ENCODE results near the gene UQCRQ.
A peak's percentile ranks its signal among the peaks of the same experiment; 100 is the strongest.

The UQCRQ gene

GRCh38 chr5:132831095-132831860 lies 35.2 kb upstream of the UQCRQ start:
- POLR2A ChIA-PET (ENCODE audit: low non-redundant PET) = no interaction called here
- DNase-seq (ENCODE audit: low spot score) = no peak
- H3K27ac ChIP-seq = peak overlapping the region; percentile 66
- no peak for TF ChIP-seq CTCF (conservative IDR thresholded peaks at IDR 0.05; ENCODE audit: low read depth)
- CTCF ChIA-PET = interaction anchor here (0.8 to 4.3 kb wide), 4 partner anchors 11 to 304 kb away, joined by 3 to 33 read pairs (median 4); no protein-coding TSS in a partner anchor

- POLR2A ChIA-PET (ENCODE audit: low non-redundant PET) = no interaction called here
- CTCF ChIA-PET = interaction anchor here (1.8 kb wide), 1 partner anchor 34 kb away, joined by 6 read pairs; the partner anchor contains the start of genes GDF9 and UQCRQ
- no peak for DNase-seq (ENCODE audit: low spot score)
- no peak for TF ChIP-seq CTCF (conservative IDR thresholded peaks at IDR 0.05; ENCODE audit: low read depth)
- H3K27ac ChIP-seq = no peak overlapping the region
Measured at GRCh38 chr5:132832612-132833011, 33.8 kb upstream of the UQCRQ start.

GRCh38 chr5:132834057-132834456 lies 32.4 kb upstream of the UQCRQ start:
- H3K27ac ChIP-seq = no peak overlapping the region
- POLR2A ChIA-PET (ENCODE audit: low non-redundant PET) = no interaction called here
- DNase-seq (ENCODE audit: low spot score) = no peak
- CTCF ChIA-PET = interaction anchor here (0.6 to 2.5 kb wide), 3 partner anchors 14 to 45 kb away, joined by 5 to 12 read pairs (median 6); partner anchors contain the start of genes GDF9 and UQCRQ
- no peak for TF ChIP-seq CTCF (conservative IDR thresholded peaks at IDR 0.05; ENCODE audit: low read depth)

- ChIA-PET CTCF (no interaction called here), POLR2A (ENCODE audit: low non-redundant PET) (no interaction called here)
- H3K27ac ChIP-seq = no peak overlapping the region
- TF ChIP-seq CTCF (conservative IDR thresholded peaks at IDR 0.05; ENCODE audit: low read depth) = no peak
- DNase-seq (ENCODE audit: low spot score) = no peak
Measured at GRCh38 chr5:132836852-132837251, 29.6 kb upstream of the UQCRQ start.

DNA sequence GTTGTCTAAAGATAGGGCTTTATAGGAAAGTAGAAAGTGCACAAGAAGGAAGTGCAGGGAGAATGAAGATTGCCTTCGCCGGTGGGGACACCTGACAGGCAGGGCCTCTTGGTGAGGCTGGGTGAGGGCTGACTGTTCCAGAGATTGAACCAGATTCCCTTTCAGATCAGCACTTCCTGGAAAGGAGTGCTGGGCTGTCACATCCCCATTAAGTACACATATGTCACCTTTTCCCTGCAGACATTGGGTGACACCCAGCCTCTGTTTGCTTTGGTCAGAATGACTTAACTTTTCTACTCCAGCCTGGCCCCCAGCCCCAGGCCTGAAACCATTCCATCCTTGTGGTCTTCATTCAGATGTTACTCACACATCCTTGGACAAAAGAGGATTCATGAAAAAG lies 28.6 kb upstream of the UQCRQ start:
- ChIA-PET POLR2A (ENCODE audit: low non-redundant PET) (no interaction called here), CTCF (interaction anchor here (1.5 kb wide), 1 partner anchor 8 kb away, joined by 7 read pairs; the partner anchor contains the start of gene SHROOM1)
- DNase-seq (ENCODE audit: low spot score) = no peak

More for the DNA sequence above, 28.6 kb upstream of the UQCRQ start:
- TF ChIP-seq CTCF (conservative IDR thresholded peaks at IDR 0.05; ENCODE audit: low read depth) = no peak
- no peak overlapping the region for H3K27ac ChIP-seq
